ENCODE measurements around the gene MTX2.

MTX2 gene

DNA sequence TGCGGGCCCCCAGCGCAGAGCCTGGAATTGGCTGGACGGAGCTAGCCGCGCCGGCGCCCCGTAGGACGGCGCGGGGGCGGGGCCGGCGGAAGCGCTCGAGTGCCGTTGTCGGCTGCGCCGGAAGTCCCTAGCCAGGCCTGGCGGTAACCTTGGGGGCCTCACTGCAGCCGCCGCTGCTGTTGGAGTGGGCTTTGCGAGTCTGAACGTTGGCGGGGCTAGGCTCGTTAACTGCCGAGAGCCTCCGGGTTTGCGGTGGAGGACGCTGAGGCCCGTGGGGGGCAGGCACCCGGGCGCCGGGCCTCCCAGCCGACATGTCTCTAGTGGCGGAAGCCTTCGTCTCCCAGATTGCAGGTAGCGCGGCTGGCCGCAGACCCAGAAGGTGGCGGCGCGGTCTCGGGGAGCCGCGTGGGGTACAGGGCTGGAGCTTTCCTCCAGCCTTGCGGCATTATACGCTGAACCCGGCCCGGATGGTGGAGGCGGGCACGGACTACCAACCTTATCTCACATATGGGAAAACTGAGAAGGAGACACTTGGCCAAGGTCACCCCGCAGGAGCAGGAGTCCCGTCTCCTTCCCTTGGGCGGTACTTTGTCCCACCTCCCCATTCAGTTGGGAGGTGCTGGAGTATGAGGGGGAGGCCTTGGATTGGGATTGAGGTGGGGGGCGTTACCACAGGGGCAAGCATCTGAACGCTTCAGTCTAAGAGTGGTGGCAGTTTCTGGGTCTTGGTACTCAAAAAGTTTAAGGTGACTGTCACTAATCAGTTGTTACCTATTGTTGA lies at the start of gene MTX2:
Gene MTX2, plus strand, starts transcription at position 124 of the 781 bp plus-strand sequence. Its CDS starts 188 bp downstream, at position 312.
- DNase-seq = peak; percentile 88

- DNase-seq = no peak
These were observed 41.4 kb upstream of the MTX2 start for GRCh38 chr2:176227874-176228273.

- no peak for DNase-seq
These were observed 35.1 kb upstream of the MTX2 start for GRCh38 chr2:176234156-176234555.

GRCh38 chr2:176234940-176235339 lies 34.3 kb upstream of the MTX2 start:
- DNase-seq = no peak

GRCh38 chr2:176237456-176237855 lies 31.8 kb upstream of the MTX2 start:
- DNase-seq = no peak

DNA sequence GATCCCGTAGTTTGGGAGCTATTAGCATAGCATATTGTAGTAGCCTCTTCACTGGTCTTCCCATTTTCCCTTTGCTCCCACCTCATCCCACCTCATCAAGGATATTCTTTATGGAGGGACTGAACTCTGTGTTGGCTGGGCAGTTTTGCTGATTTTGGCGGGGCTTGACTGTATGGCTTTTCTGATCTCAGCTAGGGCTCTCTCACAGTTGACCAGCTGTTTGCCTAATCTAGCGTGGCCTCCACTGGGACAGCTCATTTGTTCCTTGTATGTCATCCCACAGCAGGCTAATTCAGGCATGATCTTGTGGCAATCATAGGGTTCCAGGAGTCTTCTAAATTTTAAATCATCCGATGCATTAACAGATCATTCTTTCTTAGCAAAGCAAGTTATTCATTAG lies 30.2 kb upstream of the MTX2 start:
- DNase-seq = no peak

DNA sequence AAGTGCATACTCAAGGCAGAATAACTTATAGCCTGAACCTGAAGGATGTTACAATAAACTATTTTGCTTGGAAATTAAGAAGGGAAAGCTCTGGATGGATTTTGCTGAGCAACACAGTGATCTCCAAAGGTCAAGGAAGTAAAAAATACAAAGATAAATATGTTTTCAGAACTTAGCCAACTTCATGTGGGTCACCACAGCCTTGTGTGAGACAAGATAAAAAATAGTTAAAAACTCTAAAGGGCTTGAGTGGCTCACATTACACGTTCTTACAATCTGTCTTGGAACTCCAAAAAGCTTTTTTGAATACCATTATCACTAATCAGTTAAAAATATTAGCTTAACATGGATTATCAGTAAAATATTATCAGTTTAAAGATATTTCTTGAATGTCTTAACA lies 28.9 kb upstream of the MTX2 start:
- DNase-seq = no peak

DNA sequence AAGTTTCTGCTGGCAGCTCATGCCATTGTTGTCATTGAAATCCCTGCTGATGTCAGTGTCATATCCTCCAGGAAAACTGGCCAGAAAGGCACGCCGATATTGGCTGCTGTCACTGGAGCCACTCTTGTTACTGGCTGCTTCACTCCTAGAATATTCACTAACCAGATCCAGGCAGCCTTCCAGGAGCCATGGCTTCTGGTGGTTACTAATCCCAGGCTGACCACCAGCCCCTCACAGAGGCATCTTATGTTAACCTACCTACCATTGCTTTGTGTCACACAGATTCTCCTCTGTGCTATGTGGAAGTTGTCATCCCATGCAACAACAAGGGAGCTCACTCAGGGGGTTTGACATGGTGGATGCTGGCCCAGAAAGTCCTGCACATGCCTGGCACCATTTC lies 27.0 kb upstream of the MTX2 start:
- no peak for DNase-seq

DNA sequence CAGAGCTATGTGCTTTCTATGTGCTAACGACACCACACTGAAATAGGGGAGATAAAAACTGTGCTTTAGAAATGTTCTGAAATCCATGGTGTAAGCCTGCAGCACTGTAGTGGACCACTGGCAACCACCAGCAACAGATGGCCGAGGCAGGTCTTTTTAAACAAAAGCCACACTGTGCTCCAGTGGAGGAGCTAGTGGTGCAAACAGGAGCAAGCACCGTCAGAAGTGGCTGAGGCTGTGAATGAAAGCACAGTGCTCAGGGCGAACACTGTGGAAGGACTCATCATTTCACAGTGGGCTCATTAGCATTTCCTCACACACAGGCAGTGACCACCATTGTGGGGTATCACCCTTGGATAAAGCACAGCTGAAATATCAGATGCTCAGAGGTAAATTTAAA lies 22.9 kb upstream of the MTX2 start:
- DNase-seq = no peak

DNA sequence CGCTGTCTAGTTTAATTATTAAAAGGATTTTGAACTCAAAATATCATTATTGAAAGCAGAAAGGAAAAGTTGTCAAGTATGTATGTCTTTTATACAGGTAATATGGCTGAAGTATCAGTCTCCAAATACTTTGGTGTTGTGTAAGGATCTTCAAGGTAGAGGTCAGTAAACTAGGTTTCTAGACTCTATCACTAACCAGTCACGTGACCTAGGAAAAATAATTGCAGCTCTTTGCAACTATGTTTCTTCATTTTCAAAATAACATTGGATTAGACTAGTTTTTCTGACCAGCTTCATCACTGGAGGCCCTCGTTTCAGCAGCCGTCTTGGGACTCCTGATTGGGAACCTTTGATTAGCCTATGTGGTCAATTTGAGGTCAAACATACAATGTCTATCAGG lies 21.4 kb upstream of the MTX2 start:
- DNase-seq = no peak

GRCh38 chr2:176251928-176252327 lies 17.3 kb upstream of the MTX2 start:
- DNase-seq = no peak

DNA sequence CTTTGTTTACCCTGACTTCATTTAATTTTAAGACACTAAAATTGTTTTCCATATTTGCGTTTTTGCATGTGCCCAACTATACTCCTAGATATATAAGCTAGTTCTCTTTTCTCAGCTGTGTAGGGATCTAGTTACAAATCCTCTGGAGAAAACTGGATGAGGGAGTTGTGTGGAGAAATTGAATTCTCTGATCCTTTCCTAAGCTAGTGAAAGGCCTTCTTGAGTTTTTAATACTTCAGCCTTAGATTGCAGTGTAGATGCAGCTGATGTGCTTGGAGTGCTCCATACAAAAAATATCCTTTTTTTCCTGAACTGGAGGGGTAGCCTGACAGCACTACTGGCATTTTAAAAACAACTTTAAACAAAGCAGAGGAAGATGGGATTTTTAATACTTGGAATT lies 8.6 kb upstream of the MTX2 start:
- DNase-seq = no peak

- no peak for DNase-seq
These were observed 8.1 kb upstream of the MTX2 start for GRCh38 chr2:176261136-176261535.

- DNase-seq = no peak
These were observed 295 bp upstream of the MTX2 start for GRCh38 chr2:176268976-176269318.

DNA sequence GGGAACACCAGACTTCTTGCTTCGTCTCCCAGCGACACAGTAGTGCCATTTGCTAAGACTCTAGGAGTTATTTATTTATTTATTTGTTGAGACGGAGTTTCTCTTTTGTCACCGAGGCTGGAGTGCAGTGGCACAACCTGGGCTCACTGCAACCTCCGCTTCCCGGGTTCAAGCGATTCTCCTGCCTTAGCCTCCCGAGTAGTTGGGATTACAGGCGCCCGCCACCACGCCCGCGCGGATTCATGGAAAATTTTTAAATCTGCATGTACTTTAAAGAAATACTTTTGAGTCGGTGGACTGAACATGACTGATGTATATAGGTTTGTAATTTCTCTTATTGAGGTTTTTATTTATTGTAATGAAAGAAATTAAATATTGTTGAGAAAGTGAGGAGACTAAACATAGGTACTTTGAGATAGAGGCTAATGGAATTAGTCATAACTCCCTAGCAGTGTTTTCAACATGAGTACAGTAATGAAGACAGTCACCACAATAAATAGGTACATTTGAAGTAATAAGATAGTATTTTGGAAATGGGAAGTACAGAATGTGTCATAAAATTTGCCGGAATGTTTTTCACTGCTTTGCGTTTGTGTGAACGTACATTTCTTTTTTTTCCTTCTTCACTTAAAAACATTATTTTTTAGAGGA lies 983 bp downstream of the MTX2 start:
- DNase-seq = no peak

GRCh38 chr2:176272870-176273459 lies 3.7 kb downstream of the MTX2 start:
- DNase-seq = no peak

DNA sequence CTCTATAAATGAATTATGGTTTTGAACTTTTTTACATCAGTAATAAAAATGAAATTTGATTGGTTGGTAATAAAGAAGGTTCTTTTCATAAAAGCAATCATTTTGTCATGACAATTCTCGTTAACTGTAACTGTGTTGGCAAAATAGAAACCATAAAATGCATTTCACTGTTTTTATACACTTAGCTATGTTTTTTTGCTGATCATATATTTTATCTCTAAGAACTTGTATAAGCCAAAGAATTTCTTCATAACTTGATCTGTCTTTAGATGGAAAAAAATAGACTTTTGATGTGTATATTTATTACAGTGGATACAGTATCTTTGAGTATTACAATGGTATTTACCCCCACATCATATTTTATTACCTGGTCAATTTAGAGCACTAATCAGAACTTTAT lies 9.7 kb downstream of the MTX2 start:
- DNase-seq = no peak

- no peak for DNase-seq
These were observed 10.9 kb downstream of the MTX2 start for GRCh38 chr2:176280156-176280555.

GRCh38 chr2:176280867-176281658 lies 11.8 kb downstream of the MTX2 start:
- DNase-seq = no peak

DNA sequence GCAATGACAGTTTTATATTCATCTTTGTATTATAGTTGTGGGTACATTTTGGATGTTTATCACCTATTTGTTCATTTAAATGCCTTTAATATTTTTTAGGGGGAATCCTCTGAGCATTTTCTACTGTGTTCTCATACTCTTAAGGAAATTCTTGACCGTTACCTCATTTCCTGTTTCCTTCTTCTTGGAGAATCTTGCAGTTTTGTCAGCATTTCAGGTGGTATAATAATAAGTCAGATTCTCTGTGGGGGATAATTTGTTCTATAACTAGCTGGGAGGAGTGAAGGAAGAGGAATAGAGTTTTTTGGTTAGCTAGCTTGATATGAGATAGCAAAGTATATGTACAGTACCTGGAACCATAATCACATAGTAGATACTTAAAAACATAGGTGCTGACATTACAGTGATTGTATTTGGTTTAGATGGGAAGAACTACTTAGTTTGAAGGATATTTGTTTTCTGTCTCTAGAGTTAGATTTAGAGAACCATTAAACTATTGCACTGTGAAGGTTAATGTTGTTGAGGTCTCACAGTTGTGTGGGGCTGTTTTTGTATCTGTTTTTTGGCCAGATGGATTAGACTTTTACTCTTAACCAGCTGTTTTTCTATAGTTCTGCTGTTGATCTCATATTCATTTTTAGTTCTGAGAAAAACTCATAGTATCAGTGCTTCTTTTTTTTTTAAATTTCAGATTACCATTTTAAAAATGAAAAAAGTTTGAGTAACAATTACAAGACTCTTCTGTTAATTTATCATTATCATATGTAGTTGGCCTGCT lies 14.2 kb downstream of the MTX2 start:
- DNase-seq = no peak

GRCh38 chr2:176284461-176285049 lies 15.3 kb downstream of the MTX2 start:
- no peak for DNase-seq

GRCh38 chr2:176285321-176285720 lies 16.1 kb downstream of the MTX2 start:
- no peak for DNase-seq

Data from activated CD8-positive, alpha-beta memory T cell treated with anti-CD3 and anti-CD28 coated beads, Interleukin-2, amount 50 U/mL, for 48 hours (primary cell).